Measurements from ENCODE around the gene CCDC102B. TPM values are rescaled to one million over a fixed set of nuclear protein-coding genes. Genes with fewer than 3 reads are reported as not detected.
A peak's percentile ranks its signal among the peaks of the same experiment; 100 is the strongest.

The CCDC102B gene
- total and polyA plus RNA-seq, 2 experiments from 2014 or later = 1.3 to 2.1 TPM

GRCh38 chr18:68915061-68915460 is 117.2 kb downstream of the CCDC102B start:
- Histone ChIP-seq H3K36me3 (ENCODE audit: insufficient read depth) (no peaks in the 10 kb centered on the region), H4K20me1 (replicated peaks; ENCODE audit: insufficient read depth) (no peaks in the 10 kb centered on the region), H3K4me2 (no peak overlapping the region), H3K27me3 (ENCODE audit: insufficient read depth) (no peaks in the 10 kb centered on the region), H3K27ac (ENCODE audit: low read depth) (no peak overlapping the region), H3K4me1 (ENCODE audit: insufficient read depth) (peaks cover 3% of the 10 kb centered on the region; the same call in 1 of the 2 replicates), H2AFZ (no peak overlapping the region), H3K9me2 (ENCODE audit: insufficient read depth) (no peaks in the 10 kb centered on the region), H3K79me2 (replicated peaks; ENCODE audit: insufficient read depth) (no peaks in the 10 kb centered on the region), H3K4me3 (no peak overlapping the region), H3F3A (replicated peaks; ENCODE audit: low read depth) (no peaks in the 10 kb centered on the region)
- ATAC-seq (no peak), DNase-seq (ENCODE audit: low spot score) (no peak)
- Mint-ChIP-seq H3K4me3 (no peak overlapping the region), H3K27ac (no peak overlapping the region), H3K36me3 (ENCODE audit: low read depth) (peaks cover 3% of the 10 kb centered on the region; the same call in 1 of the 3 replicates), H3K4me1 (no peaks in the 10 kb centered on the region; the same call in 2 of the 3 replicates), H3K9me3 (peaks cover 6% of the 10 kb centered on the region; the same call in 2 of the 3 replicates), H3K27me3 (ENCODE audit: insufficient read depth, low read depth, poor library complexity) (no peaks in the 10 kb centered on the region)
- no peak for TF ChIP-seq ZNF331 (CRISPR knock-in tag; IDR thresholded peaks at IDR 0.05; ENCODE audit: low read depth)
- no peak for TF ChIP-seq EZH2 (IDR thresholded peaks at IDR 0.05; ENCODE audit: low read depth, unreplicated experiment)
- no peak for TF ChIP-seq NANOG (IDR thresholded peaks at IDR 0.05; ENCODE audit: borderline replicate concordance)

DNA sequence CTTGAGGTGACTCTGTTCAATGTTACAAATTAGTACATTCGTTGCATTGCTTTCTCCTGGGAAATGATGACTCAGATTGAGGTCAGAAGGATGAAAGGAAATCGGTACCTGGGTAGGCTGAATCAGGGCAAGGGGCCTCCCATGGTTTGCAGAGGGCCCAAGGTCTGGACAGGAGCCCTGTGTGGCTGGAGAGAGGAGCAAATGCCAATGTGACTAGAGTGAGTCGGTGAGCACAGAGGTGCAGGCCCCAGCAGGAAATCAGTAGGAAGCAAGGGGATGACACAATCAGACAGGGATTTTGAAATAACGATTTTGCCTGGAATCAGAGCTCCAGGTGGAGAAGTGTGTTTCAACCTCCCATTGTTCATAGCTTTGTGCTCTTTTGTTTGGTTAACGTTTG is 118.9 kb downstream of the CCDC102B start:
- H3F3A ChIP-seq (replicated peaks; ENCODE audit: low read depth) = no peaks in the 10 kb centered on the region
- no peaks in the 10 kb centered on the region for H3K27me3 ChIP-seq (ENCODE audit: insufficient read depth)
- no peak overlapping the region for H3K4me3 Mint-ChIP-seq
- no peaks in the 10 kb centered on the region; the same call in 2 of the 3 replicates for H3K4me1 Mint-ChIP-seq
- ATAC-seq (no peak), DNase-seq (ENCODE audit: low spot score) (no peak)
- peak overlapping the region; percentile 54; the same call in 1 of the 2 replicates for H2AFZ ChIP-seq
- H3K4me1 ChIP-seq (ENCODE audit: insufficient read depth) = peaks cover 3% of the 10 kb centered on the region; the same call in 1 of the 2 replicates
- H3K27ac ChIP-seq (ENCODE audit: low read depth) = no peak overlapping the region
- no peaks in the 10 kb centered on the region for H4K20me1 ChIP-seq (replicated peaks; ENCODE audit: insufficient read depth)
- H3K27ac Mint-ChIP-seq = no peak overlapping the region
- H3K36me3 Mint-ChIP-seq (ENCODE audit: low read depth) = no peaks in the 10 kb centered on the region
- H3K4me2 ChIP-seq = no peak overlapping the region
- no peak overlapping the region for H3K4me3 ChIP-seq
- no peaks in the 10 kb centered on the region for H3K79me2 ChIP-seq (replicated peaks; ENCODE audit: insufficient read depth)
- no peaks in the 10 kb centered on the region for H3K9me2 ChIP-seq (ENCODE audit: insufficient read depth)
- H3K9me3 Mint-ChIP-seq = no peaks in the 10 kb centered on the region
- no peaks in the 10 kb centered on the region for H3K27me3 Mint-ChIP-seq (ENCODE audit: insufficient read depth, low read depth, poor library complexity)
- H3K36me3 ChIP-seq (ENCODE audit: insufficient read depth) = no peaks in the 10 kb centered on the region
- no peak for TF ChIP-seq JUNB (IDR thresholded peaks at IDR 0.05; ENCODE audit: unreplicated experiment)
- TF ChIP-seq, protein P1, sequence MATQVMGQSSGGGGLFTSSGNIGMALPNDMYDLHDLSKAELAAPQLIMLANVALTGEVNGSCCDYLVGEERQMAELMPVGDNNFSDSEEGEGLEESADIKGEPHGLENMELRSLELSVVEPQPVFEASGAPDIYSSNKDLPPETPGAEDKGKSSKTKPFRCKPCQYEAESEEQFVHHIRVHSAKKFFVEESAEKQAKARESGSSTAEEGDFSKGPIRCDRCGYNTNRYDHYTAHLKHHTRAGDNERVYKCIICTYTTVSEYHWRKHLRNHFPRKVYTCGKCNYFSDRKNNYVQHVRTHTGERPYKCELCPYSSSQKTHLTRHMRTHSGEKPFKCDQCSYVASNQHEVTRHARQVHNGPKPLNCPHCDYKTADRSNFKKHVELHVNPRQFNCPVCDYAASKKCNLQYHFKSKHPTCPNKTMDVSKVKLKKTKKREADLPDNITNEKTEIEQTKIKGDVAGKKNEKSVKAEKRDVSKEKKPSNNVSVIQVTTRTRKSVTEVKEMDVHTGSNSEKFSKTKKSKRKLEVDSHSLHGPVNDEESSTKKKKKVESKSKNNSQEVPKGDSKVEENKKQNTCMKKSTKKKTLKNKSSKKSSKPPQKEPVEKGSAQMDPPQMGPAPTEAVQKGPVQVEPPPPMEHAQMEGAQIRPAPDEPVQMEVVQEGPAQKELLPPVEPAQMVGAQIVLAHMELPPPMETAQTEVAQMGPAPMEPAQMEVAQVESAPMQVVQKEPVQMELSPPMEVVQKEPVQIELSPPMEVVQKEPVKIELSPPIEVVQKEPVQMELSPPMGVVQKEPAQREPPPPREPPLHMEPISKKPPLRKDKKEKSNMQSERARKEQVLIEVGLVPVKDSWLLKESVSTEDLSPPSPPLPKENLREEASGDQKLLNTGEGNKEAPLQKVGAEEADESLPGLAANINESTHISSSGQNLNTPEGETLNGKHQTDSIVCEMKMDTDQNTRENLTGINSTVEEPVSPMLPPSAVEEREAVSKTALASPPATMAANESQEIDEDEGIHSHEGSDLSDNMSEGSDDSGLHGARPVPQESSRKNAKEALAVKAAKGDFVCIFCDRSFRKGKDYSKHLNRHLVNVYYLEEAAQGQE (IDR thresholded peaks at IDR 0.05; ENCODE audit: unreplicated experiment) = no peak
- TF ChIP-seq CREB1 (CRISPR knock-in tag; IDR thresholded peaks at IDR 0.05; ENCODE audit: low read depth) = no peak
- TF ChIP-seq EZH2 (IDR thresholded peaks at IDR 0.05; ENCODE audit: low read depth, unreplicated experiment) = no peak
- TF ChIP-seq EZH2phosphoT487 (IDR thresholded peaks at IDR 0.05; ENCODE audit: unreplicated experiment) = no peak
- no peak for TF ChIP-seq ZNF114 (CRISPR knock-in tag; IDR thresholded peaks at IDR 0.05)
- TF ChIP-seq STAT1 (IDR thresholded peaks at IDR 0.05; ENCODE audit: unreplicated experiment) = no peak
- TF ChIP-seq ZNF331 (CRISPR knock-in tag; IDR thresholded peaks at IDR 0.05; ENCODE audit: low read depth) = no peak
- TF ChIP-seq ETS1 (IDR thresholded peaks at IDR 0.05) = no peak
- no peak for TF ChIP-seq POLR2AphosphoS5 (IDR thresholded peaks at IDR 0.05; ENCODE audit: low read depth)
- no peak for TF ChIP-seq ZNF462 (CRISPR knock-in tag; IDR thresholded peaks at IDR 0.05)
